GM19452 (cell line): ENCODE data around the gene TSPAN4.
A peak's percentile ranks its signal among the peaks of the same experiment; 100 is the strongest.

Source experiments
- ATAC-seq: cut with Tn5 transposase; IDR thresholded peaks from one replicate; pipeline ENCODE4 v1.9.1; 2021; ENCODE audit not compliant: unreplicated experiment

The TSPAN4 gene

GRCh38 chr11:821512-822371 is 20.9 kb upstream of the TSPAN4 start:
- no peak for ATAC-seq

GRCh38 chr11:823441-824291 is 19.0 kb upstream of the TSPAN4 start:
- ATAC-seq: no peak

- no peak for ATAC-seq
Measured at GRCh38 chr11:824292-824880, 18.3 kb upstream of the TSPAN4 start.

GRCh38 chr11:824942-825341 is 17.7 kb upstream of the TSPAN4 start:
- ATAC-seq: no peak

GRCh38 chr11:825366-826226 is 17.1 kb upstream of the TSPAN4 start:
- no peak for ATAC-seq

- no peak for ATAC-seq
Measured at GRCh38 chr11:826227-826621, 16.4 kb upstream of the TSPAN4 start.

GRCh38 chr11:826836-827145 is 15.9 kb upstream of the TSPAN4 start:
- peak; percentile 6 for ATAC-seq

- peak; percentile 43 for ATAC-seq
Measured at GRCh38 chr11:827146-827896, 15.3 kb upstream of the TSPAN4 start.

GRCh38 chr11:827897-828192 is 14.8 kb upstream of the TSPAN4 start, which contains the start of gene CRACR2B:
CRACR2B (plus strand) TSS chr11:827919; CDS start chr11:828608, 689 bp downstream.
- ATAC-seq: no peak

GRCh38 chr11:828506-829175 is 14.0 kb upstream of the TSPAN4 start:
- ATAC-seq: no peak

GRCh38 chr11:829176-829846 is 13.3 kb upstream of the TSPAN4 start:
- no peak for ATAC-seq

- ATAC-seq: no peak
Measured at GRCh38 chr11:829847-830294, 12.8 kb upstream of the TSPAN4 start.

GRCh38 chr11:830295-831117 is 12.1 kb upstream of the TSPAN4 start:
- peak; percentile 32 for ATAC-seq

GRCh38 chr11:831118-831864 is 11.4 kb upstream of the TSPAN4 start:
- no peak for ATAC-seq

GRCh38 chr11:831961-832528 is 10.6 kb upstream of the TSPAN4 start:
- ATAC-seq: no peak

- ATAC-seq: no peak
Measured at GRCh38 chr11:832529-833113, 10.0 kb upstream of the TSPAN4 start, which contains the start of gene CD151. CD151 (plus strand) TSS chr11:832952; CDS start chr11:836070, 3,118 bp downstream.
